GM12874 (cell line): ENCODE results near the gene AEBP1.

Experiments used
- TF ChIP-seq, protein P1 (sequence below): IDR thresholded peaks from 2 replicates; pipeline ENCODE4 v1.5.1; 2011; ENCODE audit warnings: low read depth, mild to moderate bottlenecking, control low read depth, low read length, moderate library complexity; ENCODE audit not compliant: insufficient read depth

AEBP1 gene

DNA sequence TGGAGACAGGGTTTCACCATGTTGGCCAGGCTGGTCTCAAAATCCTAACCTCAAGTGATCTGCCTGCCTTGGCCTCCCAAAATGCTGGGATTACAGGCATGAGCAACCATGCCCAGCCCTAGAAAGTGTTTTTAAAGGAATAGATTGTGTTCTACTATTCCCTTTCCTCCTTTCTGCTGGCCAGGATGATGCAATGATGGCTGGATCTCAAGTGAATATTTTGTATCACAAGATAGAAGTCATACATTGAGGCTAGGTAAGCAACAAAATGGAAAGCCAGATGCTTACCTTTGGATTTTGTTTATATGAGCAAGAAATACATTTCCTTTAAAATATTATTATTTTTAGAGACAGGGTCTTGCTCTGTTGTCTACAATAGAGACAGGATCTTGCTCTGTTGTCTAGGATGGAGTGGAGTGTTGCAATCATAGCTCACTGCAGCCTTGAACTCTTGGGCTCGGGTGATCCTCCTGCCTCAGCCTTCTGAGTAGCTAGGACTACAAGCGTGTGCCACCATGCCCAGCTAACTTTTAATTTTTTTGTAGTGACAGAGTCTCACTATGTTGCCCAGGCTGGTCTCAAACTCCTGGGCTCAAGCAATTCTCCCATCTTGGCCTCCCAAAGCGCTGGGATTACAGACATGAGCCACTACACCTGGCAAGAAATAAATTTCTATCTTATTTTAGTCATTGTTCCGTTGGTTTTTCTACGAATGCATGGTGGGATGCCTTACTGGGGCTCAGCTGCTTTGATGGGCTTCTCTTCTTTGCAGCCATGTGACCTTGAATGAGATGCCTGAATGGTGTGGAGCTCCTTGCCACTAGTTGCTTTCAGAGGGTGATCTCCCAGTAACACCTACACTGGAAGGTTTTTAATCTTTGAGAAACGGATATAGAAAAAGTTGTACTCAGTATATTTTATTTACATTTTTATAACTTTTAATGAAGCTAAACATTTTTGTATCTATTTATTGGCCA, 5.8 kb upstream of the AEBP1 start:
- TF ChIP-seq, protein P1, sequence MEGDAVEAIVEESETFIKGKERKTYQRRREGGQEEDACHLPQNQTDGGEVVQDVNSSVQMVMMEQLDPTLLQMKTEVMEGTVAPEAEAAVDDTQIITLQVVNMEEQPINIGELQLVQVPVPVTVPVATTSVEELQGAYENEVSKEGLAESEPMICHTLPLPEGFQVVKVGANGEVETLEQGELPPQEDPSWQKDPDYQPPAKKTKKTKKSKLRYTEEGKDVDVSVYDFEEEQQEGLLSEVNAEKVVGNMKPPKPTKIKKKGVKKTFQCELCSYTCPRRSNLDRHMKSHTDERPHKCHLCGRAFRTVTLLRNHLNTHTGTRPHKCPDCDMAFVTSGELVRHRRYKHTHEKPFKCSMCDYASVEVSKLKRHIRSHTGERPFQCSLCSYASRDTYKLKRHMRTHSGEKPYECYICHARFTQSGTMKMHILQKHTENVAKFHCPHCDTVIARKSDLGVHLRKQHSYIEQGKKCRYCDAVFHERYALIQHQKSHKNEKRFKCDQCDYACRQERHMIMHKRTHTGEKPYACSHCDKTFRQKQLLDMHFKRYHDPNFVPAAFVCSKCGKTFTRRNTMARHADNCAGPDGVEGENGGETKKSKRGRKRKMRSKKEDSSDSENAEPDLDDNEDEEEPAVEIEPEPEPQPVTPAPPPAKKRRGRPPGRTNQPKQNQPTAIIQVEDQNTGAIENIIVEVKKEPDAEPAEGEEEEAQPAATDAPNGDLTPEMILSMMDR: no peak

DNA sequence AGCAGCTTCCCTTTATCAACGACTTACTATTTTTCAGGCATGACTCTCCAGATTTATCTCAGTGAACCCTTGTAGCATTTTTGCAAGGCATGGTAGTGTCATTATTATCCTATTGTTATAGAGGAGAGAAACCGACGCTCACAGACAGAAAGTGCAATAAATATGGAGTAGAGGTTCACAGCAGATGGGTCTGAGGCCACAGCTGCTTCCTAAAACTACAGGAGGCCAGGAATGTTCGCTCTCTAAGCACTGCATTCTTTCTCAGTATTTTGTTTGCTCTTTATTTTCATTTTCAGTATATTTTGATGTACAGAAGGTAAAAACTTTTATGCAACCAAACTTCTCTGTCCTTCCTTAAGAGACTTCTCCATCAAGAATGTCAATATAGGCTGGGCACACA, 4.5 kb upstream of the AEBP1 start:
- TF ChIP-seq, protein P1: no peak

DNA sequence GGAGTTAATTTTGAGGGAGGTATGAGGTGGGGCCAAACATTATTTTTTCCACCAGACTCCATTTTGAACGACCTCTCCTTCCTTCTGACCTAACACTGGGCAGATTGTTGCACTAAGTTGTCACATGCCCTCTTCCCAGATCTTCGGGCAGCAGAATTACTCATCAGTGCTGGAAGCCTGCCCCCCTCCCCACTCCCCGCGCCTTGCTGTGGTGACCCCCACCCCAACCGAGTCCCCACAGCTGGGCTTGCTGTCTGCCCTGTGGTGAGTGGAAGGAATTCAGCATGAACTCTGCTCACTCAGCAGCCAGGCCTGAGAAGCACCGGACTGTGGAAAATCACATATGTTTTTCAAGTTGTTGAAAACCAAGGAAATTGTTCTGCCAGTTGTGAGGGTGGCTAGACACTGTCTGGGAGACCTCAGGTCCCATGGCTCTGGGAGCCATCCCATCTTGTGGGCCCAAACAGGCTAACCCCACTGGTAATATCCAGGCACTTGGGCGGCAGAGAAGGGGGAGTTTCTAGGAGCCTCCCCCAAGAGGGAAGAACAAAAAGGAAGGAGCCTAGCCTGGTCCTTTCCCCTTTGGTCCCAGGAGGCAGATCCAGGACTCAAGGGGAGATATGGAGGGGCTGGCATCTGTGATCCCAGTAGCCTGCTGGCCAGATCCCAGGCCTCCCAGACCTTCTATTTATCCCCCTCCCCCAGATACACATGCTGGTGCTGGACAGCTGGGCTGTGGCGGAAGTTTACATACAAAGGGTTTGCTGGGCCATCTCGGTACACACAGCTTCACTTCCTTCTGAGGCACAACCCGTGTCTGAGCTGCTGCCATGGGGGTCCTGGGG, 3.5 kb upstream of the AEBP1 start:
- TF ChIP-seq, protein P1: no peak

DNA sequence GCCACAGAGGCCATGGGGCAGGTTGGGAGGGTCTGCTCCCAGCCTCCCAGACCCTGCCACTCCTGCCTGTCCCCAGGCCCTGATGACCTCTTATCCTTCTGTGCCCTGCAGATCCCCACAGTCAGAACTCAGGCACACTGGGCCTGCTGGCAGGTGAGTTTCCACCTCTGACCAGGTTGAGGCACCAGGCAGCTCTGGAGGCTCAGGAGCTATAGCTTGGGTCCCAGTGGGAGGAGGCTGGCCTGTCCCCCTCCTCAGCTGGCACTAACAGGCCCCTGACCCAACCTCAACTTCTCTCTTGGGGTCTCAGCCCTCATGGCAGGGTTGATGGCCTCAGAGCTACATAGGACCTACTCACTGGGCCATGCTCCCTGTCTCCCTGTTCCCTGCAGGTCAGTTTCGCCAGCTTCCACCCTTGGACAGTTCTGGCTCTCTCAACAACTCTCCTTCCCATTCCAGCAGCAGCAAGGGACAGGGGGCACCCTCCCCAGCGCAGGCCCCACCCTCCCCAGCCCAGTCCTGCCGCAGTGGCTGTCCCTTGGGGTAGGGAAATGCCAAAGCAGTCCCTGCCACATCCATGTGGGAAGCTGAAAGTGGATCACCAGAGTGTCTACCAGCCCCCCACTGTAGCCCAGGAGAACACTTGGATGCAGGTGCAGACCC, 2.7 kb upstream of the AEBP1 start:
- TF ChIP-seq, protein P1: no peak

DNA sequence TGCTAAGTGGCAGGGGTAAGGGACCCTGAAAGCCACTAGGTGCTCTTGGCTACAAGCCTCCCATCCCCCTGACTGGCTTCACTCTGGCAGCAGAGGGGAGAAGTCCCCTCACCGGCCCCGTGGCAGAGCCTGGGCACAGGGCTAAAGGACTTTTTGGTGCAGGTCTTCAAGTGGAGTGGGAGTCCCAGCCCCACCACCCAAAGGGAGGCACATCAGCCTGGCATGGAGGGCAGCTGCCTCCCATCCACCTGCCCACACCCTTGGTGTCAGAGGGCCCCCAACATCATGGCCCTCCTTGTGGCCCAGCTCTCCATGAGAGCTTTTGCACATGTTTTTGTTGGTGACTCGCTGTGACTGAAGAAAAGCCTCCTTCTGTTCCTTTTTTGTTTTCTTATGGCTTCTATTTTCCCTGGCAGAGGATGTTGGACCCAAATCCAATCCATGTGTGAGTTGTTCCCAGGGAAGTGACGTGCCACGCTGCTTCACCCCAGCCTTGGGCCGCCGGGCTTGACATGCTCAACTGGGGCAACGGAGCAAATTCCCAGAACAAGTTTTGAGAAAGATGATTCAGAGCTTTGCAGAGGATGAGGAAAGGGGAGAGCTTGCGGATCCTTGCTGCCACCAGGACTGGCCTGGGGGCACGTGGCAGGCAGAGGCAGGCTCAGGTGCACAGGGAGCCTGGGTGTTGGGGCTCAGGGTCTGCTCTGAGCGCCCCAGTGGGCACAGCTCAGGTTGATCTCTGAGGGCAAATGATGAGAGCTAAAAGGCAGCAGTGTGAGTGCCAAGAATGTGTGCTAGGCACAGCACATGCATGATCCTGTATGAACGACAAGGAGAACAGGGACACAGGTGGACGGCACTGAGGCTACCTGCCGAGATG, 1.9 kb upstream of the AEBP1 start:
- TF ChIP-seq, protein P1: no peak

DNA sequence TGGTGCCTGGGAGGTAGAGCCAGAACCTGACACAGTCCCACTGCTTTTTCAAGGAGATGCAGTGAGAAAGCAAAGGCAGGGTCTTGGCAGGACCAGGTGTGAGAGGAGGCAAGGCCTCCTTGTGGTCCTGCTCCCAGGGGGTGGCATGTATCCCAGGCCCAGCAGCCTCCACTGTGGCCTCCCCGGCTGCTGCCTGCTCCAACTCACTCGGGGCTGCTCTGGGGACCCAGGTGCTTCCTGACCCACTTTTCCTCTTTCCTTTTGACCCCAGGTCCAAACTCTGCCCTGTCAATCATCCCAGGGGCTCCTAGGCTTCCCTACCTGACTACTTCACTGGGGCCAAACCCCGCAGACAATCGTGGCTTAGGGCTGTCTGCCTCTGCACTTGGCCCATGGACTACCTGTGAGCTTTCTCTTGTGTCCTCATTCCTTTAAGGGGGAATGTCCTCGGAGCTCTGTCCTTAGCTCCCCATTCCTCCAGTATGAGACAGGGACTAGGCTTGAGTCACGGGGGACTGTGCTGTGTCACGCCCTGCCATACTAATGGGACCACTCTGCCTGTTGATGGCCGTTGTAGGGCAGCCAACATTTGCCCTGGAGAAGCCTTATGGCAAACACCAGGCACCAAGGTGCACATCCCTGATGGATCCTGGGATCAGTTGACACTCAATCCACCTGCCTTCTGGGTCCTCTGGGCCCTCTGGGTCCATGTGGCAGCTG, 1.1 kb upstream of the AEBP1 start:
- TF ChIP-seq, protein P1: no peak
